Psoas muscle (tissue), 8 donors: ENCODE results near the gene CEP250. TPM values are rescaled to one million over a fixed set of nuclear protein-coding genes. Genes with fewer than 3 reads are reported as not detected.

ENCODE experiments used
- ATAC-seq, 4 donors: fragments of 200-7000 bp; cut with Tn5 transposase; one replicate each; pipeline ENCODE4 v1.9.1; 2020; ENCODE audit warnings: moderate library complexity in 3 of 4, mild to moderate bottlenecking in 2 of 4
- DNase-seq, 2 donors: peaks; one replicate each; pipeline ENCODE4 v3.0.0-alpha.2; 2020
- H3K27ac ChIP-seq: fragments of 200-600 bp; one replicate; pipeline ENCODE4 v1.8.0; 2022
- H3K27me3 ChIP-seq, 3 donors: fragments of 200-600 bp in 1 of 3; one replicate each; pipeline versions ENCODE4 v1.6.1 to v1.8.0; 2013 to 2022; ENCODE audit warnings: low read length in 2 of 3, mild to moderate bottlenecking in 2 of 3, moderate library complexity in 1 of 3; ENCODE audit not compliant: insufficient read depth in 3 of 3
- H3K36me3 ChIP-seq, 2 donors: fragments of 200-600 bp in 1 of 2; one replicate each; pipeline versions ENCODE4 v1.6.1 to v1.8.0; 2013 to 2022; ENCODE audit warnings: low read depth in 1 of 2, mild to moderate bottlenecking in 1 of 2, moderate library complexity in 1 of 2; ENCODE audit not compliant: insufficient read depth in 1 of 2
- H3K4me1 ChIP-seq: fragments of 200-600 bp; one replicate; pipeline ENCODE4 v1.8.0; 2022
- H3K4me3 ChIP-seq: fragments of 200-600 bp; one replicate; pipeline ENCODE4 v1.8.0; 2022; ENCODE audit warnings: mild to moderate bottlenecking
- H3K9me3 ChIP-seq: fragments of 200-600 bp; one replicate; pipeline ENCODE4 v1.8.0; 2022
- CTCF ChIP-seq: fragments of 200-600 bp; IDR thresholded peaks from one replicate; pipeline ENCODE4 v1.8.0; 2022; ENCODE audit warnings: antibody characterized with exemption
- WGBS, 3 donors: extraction: QIAGEN DNeasy Blood & Tissue Kit; methylation state at CpG; one replicate each; pipeline versions ENCODE4 v1.1.6 to v1.1.7; 2013; 5-methylcytosine and 5-hydroxymethylcytosine counted together
- intact Hi-C, 2 donors: fragments of 100-400 bp; cut with DNase I; formaldehyde crosslinking; loops; one replicate each; pipeline versions ENCODE4 v1.11.0 to v1.14.2; 2022
- polyA plus RNA-seq, 3 donors: library from polyadenylated mRNA; stranded (reverse); fragments of 200-250 nt; gene quantifications; one replicate each; pipeline ENCODE4 v1.2.3, GENCODE V29; 2013
- total RNA-seq, 4 donors: library from RNA; stranded (reverse); fragmentation: NEBNext Ultra II Directional in 2 of 4; extraction: Animal tissue kit (Norgen Biotek cat#: 25700) in 2 of 4; gene quantifications; one replicate each; pipeline versions ENCODE4 v1.2.1 to v1.2.4, GENCODE V29; 2021 to 2023
- donor health status: healthy with polysubstance abuse.
- donor health status: DM: no; HTN: no; CAD: no; lungs with moderate emphysema.
- donor health status: Bipolar disorder and iron deficiency.
- donor health status: healthy.
- donor health status: DM: yes; HTN: yes; CAD: no.
- donor health status: DM: no; HTN: no; CAD: no.
- donor health status: DM: no; HTN: no; CAD: no.
- donor health status: DM: yes; HTN: yes; CAD: no.

Gene CEP250
- total and polyA plus RNA-seq, 7 donors, result 4.2 to 19.3 (median 17.0) TPM

GRCh38 chr20:35458388-35458787 lies 3.0 kb downstream of the CEP250 start:
- H3K4me1 ChIP-seq, result peaks cover 17% of the 10 kb centered on the region
- no peak for TF ChIP-seq CTCF
- DNase-seq, result no peak
- no peak for ATAC-seq
- H3K36me3 ChIP-seq, result peaks cover 0 to 44% of the 10 kb centered on the region in 2 donors
- H3K27ac ChIP-seq, result no peak overlapping the region
- H3K9me3 ChIP-seq, result no peaks in the 10 kb centered on the region
- H3K27me3 ChIP-seq, result no peaks in the 10 kb centered on the region
- intact Hi-C loops, result loop anchor here in 1 of 2 donors (10.0 kb wide), 1 partner anchor 314 kb away; the partner anchor contains the start of gene EDEM2
- no peak overlapping the region for H3K4me3 ChIP-seq

- peaks cover 3% of the 10 kb centered on the region for H3K4me1 ChIP-seq
- H3K27ac ChIP-seq, result no peak overlapping the region
- WGBS, 3 donors, result 79 to 86% (median 84%) methylated on average over 3 of the region's 3 CpGs
- no peak for DNase-seq
- intact Hi-C loops, result loop anchor here in 1 of 2 donors (5.0 kb wide), 1 partner anchor 36 kb away; no protein-coding TSS in a partner anchor
- no peaks in the 10 kb centered on the region for H3K27me3 ChIP-seq
- no peak for ATAC-seq
- H3K36me3 ChIP-seq, result peaks cover 0 to 68% of the 10 kb centered on the region in 2 donors
- H3K4me3 ChIP-seq, result no peak overlapping the region
- TF ChIP-seq CTCF, result no peak
- no peaks in the 10 kb centered on the region for H3K9me3 ChIP-seq
Measured at GRCh38 chr20:35461620-35462019, 6.2 kb downstream of the CEP250 start.

- no peaks in the 10 kb centered on the region for H3K9me3 ChIP-seq
- intact Hi-C loops, result loop anchor here in 1 of 2 donors (5.0 kb wide), 1 partner anchor 35 kb away; no protein-coding TSS in a partner anchor
- peaks cover 0 to 72% of the 10 kb centered on the region in 2 donors for H3K36me3 ChIP-seq
- no peaks in the 10 kb centered on the region for H3K27me3 ChIP-seq
- 66 to 78% (median 68%) methylated on average over 2 of the region's 2 CpGs for WGBS, 3 donors
- peaks cover 2% of the 10 kb centered on the region for H3K4me1 ChIP-seq
- H3K27ac ChIP-seq, result no peak overlapping the region
- TF ChIP-seq CTCF, result no peak
- DNase-seq (no peak), ATAC-seq (no peak)
- no peak overlapping the region for H3K4me3 ChIP-seq
Measured at GRCh38 chr20:35462351-35462750, 7.0 kb downstream of the CEP250 start.

GRCh38 chr20:35463455-35464300 lies 8.3 kb downstream of the CEP250 start:
- intact Hi-C loops, result loop anchor here in 1 of 2 donors (5.0 kb wide), 1 partner anchor 34 kb away; no protein-coding TSS in a partner anchor
- H3K36me3 ChIP-seq, result peaks cover 0 to 71% of the 10 kb centered on the region in 2 donors

More at GRCh38 chr20:35463455-35464300, 8.3 kb downstream of the CEP250 start:
- Histone ChIP-seq H3K9me3 (no peaks in the 10 kb centered on the region), H3K27me3 (no peaks in the 10 kb centered on the region), H3K27ac (no peak overlapping the region), H3K4me1 (peaks cover 15% of the 10 kb centered on the region), H3K4me3 (no peak overlapping the region)
- ATAC-seq, result peak; percentile 48 to 69 (median 58)
- WGBS, 3 donors, result 35 to 50% (median 37%) methylated on average over 4 of the region's 4 CpGs
- DNase-seq, result no peak
- peak; percentile 78 for TF ChIP-seq CTCF
